ENCODE measurements around the gene NDE1.

The NDE1 gene

DNA sequence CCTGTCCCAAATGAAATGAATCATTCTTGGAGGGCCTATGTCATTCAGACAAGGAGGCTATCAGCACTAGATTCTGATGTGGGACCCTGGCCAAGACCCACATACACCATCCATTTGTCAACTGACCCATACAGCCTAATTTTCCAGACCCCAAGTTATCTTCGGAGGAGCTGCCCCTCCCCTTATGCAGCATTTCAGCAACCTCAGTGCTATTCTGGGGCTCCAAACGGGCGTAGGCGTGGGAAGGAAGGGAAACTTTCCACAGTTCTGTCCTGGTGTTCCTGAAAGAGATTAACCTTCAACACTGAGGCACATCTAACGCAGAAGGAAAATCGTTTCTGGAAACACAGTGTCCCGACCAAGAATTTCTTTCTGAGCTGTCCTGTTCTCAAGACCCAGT is 120.1 kb downstream of the NDE1 start:
- no peak for DNase-seq (ENCODE audit: low spot score)

DNA sequence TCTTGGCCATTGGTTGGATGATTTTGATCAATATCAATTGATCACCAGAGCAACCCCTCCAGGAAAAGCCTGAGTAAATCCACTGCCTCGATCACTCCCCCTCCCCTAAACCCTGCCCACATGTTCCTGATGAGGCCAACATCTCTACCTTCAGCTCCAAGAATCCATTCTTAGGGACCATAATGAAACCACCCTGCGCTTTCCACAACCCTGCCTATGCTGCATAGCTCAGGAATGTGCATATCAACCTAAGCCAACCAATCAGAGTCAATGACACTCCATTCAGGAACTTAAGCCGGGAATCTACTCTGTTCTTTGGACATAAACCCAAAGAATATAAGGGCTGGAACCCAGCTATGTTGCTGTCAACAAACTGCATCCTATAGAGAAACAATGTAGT is 120.5 kb downstream of the NDE1 start:
- no peak for DNase-seq (ENCODE audit: low spot score)

DNA sequence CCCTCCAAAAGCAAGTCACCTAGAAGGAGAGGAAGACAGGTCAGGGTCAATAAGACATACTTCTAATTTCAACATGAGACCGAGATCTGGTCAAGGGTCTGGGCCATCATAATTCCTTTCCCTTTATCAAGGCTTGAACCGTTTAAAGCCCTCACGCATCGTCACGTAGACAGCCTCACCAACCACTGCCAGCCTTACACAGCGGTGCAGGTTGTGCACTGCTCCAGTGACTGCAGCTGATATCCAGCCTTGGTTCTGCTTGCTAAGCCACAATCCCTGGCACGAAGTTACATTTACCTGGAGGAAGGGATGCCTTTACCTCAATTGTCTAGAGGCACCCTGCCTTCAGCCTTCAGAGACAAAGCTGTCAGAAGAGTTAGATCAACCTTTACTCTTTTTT is 121.6 kb downstream of the NDE1 start:
- no peak for DNase-seq (ENCODE audit: low spot score)

DNA sequence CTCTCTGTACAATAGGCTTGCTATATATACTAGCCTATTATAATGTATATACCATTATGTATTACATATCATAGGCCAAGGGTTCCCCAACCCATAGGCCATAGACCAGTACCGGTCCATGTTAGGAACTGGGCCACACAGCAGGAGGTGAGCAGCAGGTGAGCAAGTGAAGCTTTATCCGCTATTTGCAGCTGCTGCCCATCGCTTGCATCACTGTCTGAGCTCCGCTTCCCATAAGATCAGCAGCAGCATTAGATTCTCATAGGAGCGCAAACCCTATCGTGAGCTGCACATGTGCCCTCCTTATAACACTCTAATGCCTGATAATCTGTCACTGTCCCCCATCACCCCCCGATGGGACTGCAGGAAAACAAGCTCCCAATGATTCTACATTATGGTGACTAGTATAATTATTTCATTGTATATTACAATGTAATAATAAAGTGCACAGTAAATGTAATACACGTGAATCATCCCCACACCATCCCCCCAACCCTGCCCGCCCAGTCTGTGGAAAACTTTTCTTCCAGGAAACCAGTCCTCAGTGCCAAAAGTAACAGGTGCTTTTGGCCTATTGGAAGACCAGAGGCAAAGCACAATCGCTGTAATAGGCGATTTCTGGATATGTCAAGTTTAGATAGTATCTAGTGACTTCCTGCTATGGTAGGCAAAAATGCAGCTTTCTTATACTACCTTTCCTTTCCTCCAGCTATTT is 122.7 kb downstream of the NDE1 start:
- no peak for DNase-seq (ENCODE audit: low spot score)

DNA sequence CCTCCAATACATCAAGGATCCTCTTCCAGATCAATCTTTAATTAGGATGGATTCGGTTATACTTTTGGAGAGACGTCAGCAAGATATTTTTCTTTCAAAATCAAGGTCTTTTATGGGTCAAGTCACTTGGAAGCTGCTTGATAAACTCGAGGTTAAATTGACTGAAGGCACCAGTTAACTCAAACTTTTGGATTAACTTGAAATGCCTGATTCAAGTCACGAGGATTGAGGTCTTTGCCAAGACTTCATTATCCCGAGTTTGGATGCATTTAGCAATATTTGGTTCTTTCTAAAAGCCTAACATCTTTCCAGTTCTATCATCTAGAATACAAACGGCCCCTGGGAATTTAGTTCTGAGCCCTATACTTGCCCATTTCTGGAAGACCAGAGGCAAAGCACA is 123.9 kb downstream of the NDE1 start:
- no peak for DNase-seq (ENCODE audit: low spot score)

DNA sequence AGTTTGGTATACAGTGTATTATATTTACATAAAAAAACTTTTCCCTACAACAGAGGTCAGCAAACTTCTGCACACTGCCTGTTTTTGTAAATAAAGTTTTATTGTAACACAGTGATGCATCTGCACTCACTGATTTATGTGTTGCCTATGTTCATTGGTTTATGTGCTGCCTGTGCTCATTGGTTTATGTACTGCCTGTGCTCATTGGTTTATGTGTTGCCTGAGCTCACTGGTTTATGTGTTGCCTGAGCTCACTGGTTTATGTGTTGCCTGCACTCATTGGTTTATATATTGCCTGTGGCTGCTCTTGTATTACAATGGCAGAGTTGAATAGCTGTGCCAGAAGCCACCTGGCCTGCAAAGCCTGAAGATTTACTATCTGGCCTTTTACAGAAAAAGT is 125.2 kb downstream of the NDE1 start:
- DNase-seq (ENCODE audit: low spot score): no peak

DNA sequence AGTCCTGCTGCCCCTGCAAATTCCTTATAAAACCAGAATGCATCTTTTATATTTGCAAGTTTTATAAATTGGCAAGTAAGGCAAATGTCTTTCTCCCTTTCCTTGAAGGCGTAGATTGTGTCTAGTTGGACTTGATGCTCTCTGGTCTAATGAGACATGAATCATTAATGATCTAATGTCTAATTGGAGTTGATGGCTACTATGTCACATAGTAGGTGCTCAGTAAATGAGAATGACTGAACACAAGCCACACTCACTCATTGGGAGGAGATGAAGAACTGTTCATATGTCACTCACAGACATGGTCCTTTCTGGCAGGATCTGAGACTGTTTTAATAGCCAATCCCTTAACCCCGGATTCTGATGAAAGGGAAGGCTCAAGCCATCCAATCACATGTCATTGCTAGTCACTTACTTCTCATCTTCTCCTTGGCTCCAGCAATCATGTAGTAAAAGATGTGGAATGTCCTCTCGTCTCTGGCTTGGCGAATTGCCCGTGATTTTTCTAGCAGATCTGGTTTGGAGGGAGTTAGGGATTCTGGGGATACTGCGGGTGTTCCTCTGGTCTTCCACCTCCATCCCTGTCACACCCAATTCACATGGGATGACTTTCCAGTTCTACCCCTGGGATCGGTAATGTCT is 125.7 kb downstream of the NDE1 start:
- no peak for DNase-seq (ENCODE audit: low spot score)
